GM12874 (cell line): Measurements from ENCODE around the gene BCL11A.

ENCODE experiments used
- TF ChIP-seq, protein P1 (sequence below): IDR thresholded peaks from 2 replicates; pipeline ENCODE4 v1.5.1; 2011; ENCODE audit warnings: low read depth, mild to moderate bottlenecking, control low read depth, low read length, moderate library complexity; ENCODE audit not compliant: insufficient read depth

BCL11A gene

DNA sequence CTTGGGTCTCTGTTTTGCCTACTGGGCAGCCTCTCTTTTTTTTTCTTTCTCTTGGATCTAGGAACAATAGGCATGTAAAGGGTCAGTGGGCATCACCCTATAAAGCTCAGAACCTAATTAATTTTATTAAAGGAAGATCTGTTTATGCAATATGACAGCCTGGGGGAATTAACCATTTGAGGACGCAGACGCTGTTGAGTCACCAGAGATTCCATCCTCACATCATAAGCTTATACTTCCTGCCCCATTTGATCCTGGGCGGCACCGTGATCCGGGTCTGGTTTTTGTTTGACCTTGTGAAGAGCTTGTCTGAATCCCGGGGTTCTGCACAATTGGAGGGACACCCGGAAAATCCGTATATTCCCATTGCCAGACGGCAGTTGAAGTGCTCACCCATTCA is 16.8 kb upstream of the BCL11A start:
- TF ChIP-seq, protein P1, sequence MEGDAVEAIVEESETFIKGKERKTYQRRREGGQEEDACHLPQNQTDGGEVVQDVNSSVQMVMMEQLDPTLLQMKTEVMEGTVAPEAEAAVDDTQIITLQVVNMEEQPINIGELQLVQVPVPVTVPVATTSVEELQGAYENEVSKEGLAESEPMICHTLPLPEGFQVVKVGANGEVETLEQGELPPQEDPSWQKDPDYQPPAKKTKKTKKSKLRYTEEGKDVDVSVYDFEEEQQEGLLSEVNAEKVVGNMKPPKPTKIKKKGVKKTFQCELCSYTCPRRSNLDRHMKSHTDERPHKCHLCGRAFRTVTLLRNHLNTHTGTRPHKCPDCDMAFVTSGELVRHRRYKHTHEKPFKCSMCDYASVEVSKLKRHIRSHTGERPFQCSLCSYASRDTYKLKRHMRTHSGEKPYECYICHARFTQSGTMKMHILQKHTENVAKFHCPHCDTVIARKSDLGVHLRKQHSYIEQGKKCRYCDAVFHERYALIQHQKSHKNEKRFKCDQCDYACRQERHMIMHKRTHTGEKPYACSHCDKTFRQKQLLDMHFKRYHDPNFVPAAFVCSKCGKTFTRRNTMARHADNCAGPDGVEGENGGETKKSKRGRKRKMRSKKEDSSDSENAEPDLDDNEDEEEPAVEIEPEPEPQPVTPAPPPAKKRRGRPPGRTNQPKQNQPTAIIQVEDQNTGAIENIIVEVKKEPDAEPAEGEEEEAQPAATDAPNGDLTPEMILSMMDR = no peak

DNA sequence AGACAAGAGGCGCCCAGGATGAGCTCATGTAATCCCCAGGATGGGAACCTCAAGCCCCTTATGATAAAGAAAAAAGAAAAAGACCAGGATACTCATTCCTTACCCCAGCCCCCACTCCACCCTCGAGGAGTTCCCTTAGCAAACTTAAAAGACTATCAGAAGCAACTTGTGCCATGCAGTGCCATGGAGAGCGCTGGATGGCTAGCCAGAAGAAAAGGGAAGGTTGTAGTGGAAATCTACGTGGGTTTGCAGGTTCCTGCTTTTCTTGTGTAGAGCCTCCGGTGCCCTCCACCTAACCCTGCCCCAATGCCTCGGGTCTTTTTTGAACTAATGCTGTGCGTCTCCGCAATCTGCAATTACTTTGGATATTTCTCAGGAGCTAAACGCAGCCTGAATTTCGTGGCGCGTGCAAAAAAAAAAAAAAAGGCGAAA is 16.2 kb upstream of the BCL11A start:
- TF ChIP-seq, protein P1 = no peak

DNA sequence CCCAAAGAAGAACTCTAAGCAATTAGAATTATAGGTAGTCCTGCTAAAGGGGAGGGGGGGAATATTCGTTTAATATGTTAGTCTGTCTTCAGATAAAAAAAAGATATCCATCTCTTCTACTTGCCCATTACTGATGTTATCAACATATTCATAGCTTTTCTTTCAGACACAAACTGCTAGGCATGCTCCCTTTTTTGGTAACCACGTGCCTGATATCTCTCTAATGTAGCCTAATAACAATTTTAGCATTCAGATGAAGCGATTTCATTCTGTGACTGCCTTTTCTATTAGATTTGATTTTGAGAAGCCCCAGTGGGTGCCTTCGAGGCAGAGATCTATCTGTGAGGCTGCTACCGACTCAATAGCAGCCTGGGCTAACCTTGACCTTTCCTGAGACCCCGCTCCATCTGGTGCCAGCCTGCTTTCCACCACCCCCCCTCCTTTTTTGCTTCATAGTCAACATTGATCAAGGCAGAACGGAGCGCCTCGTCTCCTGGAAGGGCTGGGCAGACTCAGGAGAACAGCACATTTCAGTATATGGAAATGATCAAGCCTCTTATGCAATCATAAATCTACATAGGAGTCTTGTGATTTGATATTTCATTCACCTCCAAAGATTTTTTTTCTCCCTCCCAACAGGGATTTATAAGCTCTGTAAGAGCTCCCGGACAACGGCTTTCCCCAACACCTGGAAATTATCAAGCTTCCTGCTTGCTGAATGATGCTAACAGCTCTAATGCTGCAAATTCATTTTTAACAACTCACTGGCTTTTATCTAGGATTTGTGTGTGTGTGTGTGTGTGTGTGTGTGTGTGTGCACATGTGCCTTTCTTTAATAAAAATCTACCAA is 14.7 kb upstream of the BCL11A start:
- TF ChIP-seq, protein P1 = no peak

DNA sequence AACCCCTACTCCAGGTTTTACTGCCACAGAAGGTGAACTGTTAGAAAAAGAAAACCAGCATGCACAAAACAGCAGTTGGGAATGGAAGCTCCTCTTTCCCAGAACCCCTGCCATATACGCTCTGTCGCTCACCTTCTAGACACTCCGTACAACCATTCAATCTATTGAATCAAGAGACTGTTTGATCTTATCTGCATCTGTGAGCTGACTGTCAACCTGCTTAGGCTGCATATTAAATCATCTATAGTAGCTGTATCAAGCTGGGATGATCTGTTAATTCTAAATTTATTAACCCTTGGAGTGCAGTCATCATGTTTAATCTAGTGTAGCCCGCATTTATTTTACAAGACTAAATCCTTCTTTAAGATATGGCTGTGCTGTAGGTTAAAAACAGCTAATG is 13.6 kb upstream of the BCL11A start:
- TF ChIP-seq, protein P1 = no peak

DNA sequence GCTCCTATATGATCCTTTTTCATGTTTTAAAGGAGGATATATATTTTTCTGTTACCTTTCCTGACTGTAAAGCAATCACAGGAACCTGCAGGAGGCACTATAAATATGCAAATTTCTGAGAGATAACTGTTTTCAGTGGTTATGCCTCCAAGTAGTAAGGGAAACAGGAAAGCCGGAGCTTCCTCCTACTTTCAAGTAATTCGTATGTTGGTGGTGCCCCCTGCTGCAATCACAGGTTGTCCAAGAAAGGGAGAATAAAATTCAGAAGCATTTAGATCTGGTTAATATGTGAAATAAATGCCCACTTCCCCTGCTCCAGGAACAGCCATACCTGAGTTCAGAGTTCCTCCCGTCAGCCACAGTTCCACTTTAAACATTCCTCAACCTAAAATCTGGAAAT is 12.0 kb upstream of the BCL11A start:
- TF ChIP-seq, protein P1 = no peak

DNA sequence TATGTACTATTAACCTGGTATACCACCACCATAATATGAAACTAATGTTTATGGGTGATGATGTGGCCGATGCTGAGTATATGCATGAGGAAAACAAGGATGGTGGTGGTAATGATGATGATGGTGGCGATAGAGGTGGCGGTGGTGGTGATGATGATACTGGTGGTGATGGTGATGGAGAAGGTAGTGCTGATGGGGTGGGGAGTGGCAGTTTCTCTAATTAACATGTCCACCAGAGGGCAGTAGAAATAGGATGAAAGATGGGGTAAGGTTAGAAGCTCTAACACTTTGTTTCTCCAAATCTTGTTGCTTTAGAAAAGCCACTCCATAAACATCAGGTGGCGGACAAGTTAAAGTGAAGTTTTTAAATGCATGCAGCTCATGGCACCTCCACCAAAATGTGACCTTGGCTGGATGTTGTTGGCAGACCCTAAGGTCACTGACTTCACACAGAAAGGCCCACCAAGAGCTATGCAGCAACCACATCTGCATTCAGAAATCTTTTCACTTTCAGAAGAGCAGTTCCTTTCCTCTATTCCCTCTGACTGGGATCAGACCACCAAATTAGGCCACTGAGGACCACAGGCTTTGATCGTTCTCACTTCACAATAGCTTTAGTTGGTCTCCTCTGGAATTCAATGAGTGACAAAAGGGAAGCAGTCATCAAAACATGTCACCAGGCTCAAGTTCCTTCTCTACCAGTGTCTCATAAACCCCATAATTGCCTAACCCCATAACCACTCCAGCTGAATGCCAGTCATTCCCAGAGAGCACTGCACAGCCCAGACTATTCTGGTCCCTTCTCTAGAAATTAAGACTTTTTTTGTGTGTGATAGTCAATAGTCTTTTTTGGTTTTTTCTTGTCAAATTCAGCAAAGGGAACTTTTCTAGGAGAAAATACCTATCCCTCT is 7.5 kb upstream of the BCL11A start:
- TF ChIP-seq, protein P1 = peak; percentile 46; the same call in 1 of the 2 replicates

DNA sequence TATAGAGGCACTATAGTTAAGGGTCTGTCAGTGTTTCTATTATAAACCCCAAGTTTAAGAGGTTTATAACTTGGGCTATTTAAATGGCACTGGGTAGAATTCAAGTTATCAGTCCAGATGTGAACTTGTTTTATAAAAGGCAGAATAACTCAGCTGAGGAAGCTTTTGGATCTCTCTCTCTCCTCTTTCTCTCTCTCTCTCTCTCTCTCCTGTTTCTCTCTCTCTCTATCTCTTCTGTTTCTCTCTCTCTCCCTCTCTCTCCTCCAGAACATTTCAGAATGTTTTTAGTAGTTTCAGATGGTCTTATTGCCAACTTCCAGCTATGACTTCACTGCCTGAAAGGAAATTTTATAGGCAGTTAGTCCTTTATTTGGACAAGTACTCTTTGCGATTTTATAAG is 6.4 kb upstream of the BCL11A start:
- TF ChIP-seq, protein P1 = no peak
